Hepatocyte (in vitro differentiated cells): ENCODE data around the gene GRK3. TPM values are rescaled to one million over a fixed set of nuclear protein-coding genes. Genes with fewer than 3 reads are reported as not detected.
"Not testable (repeated sequence)": the region's sequence is repeated elsewhere in the genome, so short reads cannot be mapped to it uniquely, and the experiment has no call there.

Source experiments
- DNase-seq: peaks from one replicate; pipeline ENCODE4 v3.0.0-alpha.2; 2016; ENCODE audit warnings: low spot score
- H2AFZ ChIP-seq: fragments of 200-600 bp; sonication (generic); 2 replicates; pipeline ENCODE4 v1.6.0; 2016; ENCODE audit warnings: antibody characterized with exemption, mild to moderate bottlenecking
- H3K27ac ChIP-seq: fragments of 200-600 bp; sonication (generic); 2 replicates; pipeline ENCODE4 v1.5.1; 2016; ENCODE audit warnings: mild to moderate bottlenecking
- H3K27me3 ChIP-seq: fragments of 200-600 bp; sonication (generic); 2 replicates; pipeline ENCODE4 v1.6.1; 2016
- H3K36me3 ChIP-seq: fragments of 200-600 bp; sonication (generic); replicated peaks from 2 replicates; pipeline ENCODE4 v1.5.1; 2016; ENCODE audit warnings: low read depth; ENCODE audit not compliant: insufficient read depth
- H3K4me1 ChIP-seq: fragments of 200-600 bp; sonication (generic); 2 replicates; pipeline ENCODE4 v1.5.1; 2016; ENCODE audit warnings: mild to moderate bottlenecking, moderate library complexity; ENCODE audit not compliant: insufficient read depth
- H3K4me2 ChIP-seq: fragments of 200-600 bp; sonication (generic); 2 replicates; pipeline ENCODE4 v1.6.0; 2016
- H3K4me3 ChIP-seq: fragments of 200-600 bp; sonication (generic); 2 replicates; pipeline ENCODE4 v1.5.1; 2016; ENCODE audit warnings: mild to moderate bottlenecking
- H3K79me2 ChIP-seq: fragments of 200-600 bp; sonication (generic); 2 replicates; pipeline ENCODE4 v1.6.0; 2017; ENCODE audit warnings: mild to moderate bottlenecking
- H3K9me2 ChIP-seq: fragments of 200-600 bp; sonication (generic); replicated peaks from 2 replicates; pipeline ENCODE4 v1.6.0; 2017; ENCODE audit warnings: mild to moderate bottlenecking; ENCODE audit not compliant: insufficient read depth
- H3K9me3 ChIP-seq: fragments of 200-600 bp; sonication (generic); 2 replicates; pipeline ENCODE4 v1.5.1; 2016; ENCODE audit warnings: low read depth, mild to moderate bottlenecking
- H4K20me1 ChIP-seq: fragments of 200-600 bp; sonication (generic); 2 replicates; pipeline ENCODE4 v1.6.0; 2016; ENCODE audit warnings: mild to moderate bottlenecking; ENCODE audit not compliant: insufficient read depth, poor library complexity, severe bottlenecking
- EZH2 ChIP-seq: fragments of 200-600 bp; sonication (generic); IDR thresholded peaks from 2 replicates; pipeline ENCODE4 v1.6.1; 2016; ENCODE audit warnings: antibody characterized with exemption, mild to moderate bottlenecking, borderline replicate concordance
- EZH2phosphoT487 ChIP-seq: fragments of 200-600 bp; sonication (generic); IDR thresholded peaks from one replicate; pipeline ENCODE4 v1.6.1; 2018; ENCODE audit warnings: antibody characterized with exemption, mild to moderate bottlenecking, low read depth, moderate library complexity; ENCODE audit not compliant: unreplicated experiment, severe bottlenecking
- WGBS: methylation state at CpG from one replicate; pipeline ENCODE4 v1.1.6; 2016; ENCODE audit warnings: low lambda C conversion rate; ENCODE audit errors: missing lambda C conversion rate; 5-methylcytosine and 5-hydroxymethylcytosine counted together
- polyA plus RNA-seq: library from polyadenylated mRNA; unstranded; fragments of >200 nt; fragmentation: Nextera tagmentation; extraction: Ambion mirVana; gene quantifications from 2 replicates; pipeline ENCODE4 v1.2.1, GENCODE V29; 2016
- total RNA-seq: library from RNA; depleted of rRNA; stranded (reverse); fragments of >200 nt; gene quantifications from 2 replicates; pipeline ENCODE4 v1.2.3, GENCODE V29; 2014
- TF ChIP-seq, protein P1 (sequence below): fragments of 200-600 bp; sonication (generic); IDR thresholded peaks from 2 replicates; pipeline ENCODE4 v1.5.1; 2016; ENCODE audit warnings: antibody characterized with exemption, mild to moderate bottlenecking; ENCODE audit not compliant: poor library complexity

Gene GRK3
- total and polyA plus RNA-seq, 2 experiments from 2014 or later = 1.5 to 7.1 TPM

DNA sequence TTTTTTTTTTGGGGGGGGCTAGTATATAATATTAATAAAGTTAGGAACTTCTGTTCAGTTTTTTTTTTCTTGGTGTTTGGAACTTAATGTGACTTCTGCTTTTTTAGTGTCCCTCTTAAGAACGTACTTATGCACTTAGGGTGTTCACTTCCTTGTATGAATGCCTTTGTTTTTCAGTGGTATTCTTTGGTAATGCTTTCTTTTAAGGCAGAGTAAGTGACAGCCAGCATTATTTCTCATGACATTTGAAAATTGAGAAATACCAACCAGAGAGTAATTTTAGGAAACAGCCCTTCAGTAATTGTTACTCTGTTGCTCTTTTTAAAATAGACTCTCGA is 2.4 kb downstream of the GRK3 start:
- Histone ChIP-seq H4K20me1 (no peaks in the 10 kb centered on the region), H3K4me3 (no peak overlapping the region), H3K27ac (no peak overlapping the region), H3K79me2 (peaks cover 31% of the 10 kb centered on the region), H3K27me3 (no peaks in the 10 kb centered on the region), H3K9me2 (no peaks in the 10 kb centered on the region), H3K4me1 (peaks cover 4% of the 10 kb centered on the region), H2AFZ (no peak overlapping the region), H3K9me3 (no peaks in the 10 kb centered on the region), H3K4me2 (no peak overlapping the region), H3K36me3 (no peaks in the 10 kb centered on the region)
- no peak for DNase-seq
- TF ChIP-seq EZH2 (no peak), EZH2phosphoT487 (no peak)
- TF ChIP-seq, protein P1, sequence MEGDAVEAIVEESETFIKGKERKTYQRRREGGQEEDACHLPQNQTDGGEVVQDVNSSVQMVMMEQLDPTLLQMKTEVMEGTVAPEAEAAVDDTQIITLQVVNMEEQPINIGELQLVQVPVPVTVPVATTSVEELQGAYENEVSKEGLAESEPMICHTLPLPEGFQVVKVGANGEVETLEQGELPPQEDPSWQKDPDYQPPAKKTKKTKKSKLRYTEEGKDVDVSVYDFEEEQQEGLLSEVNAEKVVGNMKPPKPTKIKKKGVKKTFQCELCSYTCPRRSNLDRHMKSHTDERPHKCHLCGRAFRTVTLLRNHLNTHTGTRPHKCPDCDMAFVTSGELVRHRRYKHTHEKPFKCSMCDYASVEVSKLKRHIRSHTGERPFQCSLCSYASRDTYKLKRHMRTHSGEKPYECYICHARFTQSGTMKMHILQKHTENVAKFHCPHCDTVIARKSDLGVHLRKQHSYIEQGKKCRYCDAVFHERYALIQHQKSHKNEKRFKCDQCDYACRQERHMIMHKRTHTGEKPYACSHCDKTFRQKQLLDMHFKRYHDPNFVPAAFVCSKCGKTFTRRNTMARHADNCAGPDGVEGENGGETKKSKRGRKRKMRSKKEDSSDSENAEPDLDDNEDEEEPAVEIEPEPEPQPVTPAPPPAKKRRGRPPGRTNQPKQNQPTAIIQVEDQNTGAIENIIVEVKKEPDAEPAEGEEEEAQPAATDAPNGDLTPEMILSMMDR = no peak
- 80% methylated on average over 2 of the region's 2 CpGs for WGBS

GRCh38 chr22:25567251-25567675 is 2.8 kb downstream of the GRK3 start:
- TF ChIP-seq, protein P1 = peak; percentile 8
- TF ChIP-seq EZH2phosphoT487 = no peak
- H3K79me2 ChIP-seq = peaks cover 31% of the 10 kb centered on the region
- no peaks in the 10 kb centered on the region for H3K36me3 ChIP-seq
- no peaks in the 10 kb centered on the region for H4K20me1 ChIP-seq
- H3K9me3 ChIP-seq = no peaks in the 10 kb centered on the region
- no peaks in the 10 kb centered on the region for H3K27me3 ChIP-seq
- H3K27ac ChIP-seq = no peak overlapping the region
- H3K4me2 ChIP-seq = no peak overlapping the region
- H2AFZ ChIP-seq = no peak overlapping the region
- H3K4me1 ChIP-seq = peaks cover 4% of the 10 kb centered on the region
- H3K4me3 ChIP-seq = no peak overlapping the region
- DNase-seq = no peak
- H3K9me2 ChIP-seq = no peaks in the 10 kb centered on the region
- 81% methylated on average over 1 of the region's 1 CpG for WGBS

- not testable (repeated sequence) for H3K9me3 ChIP-seq, H3K9me2 ChIP-seq, H4K20me1 ChIP-seq, H2AFZ ChIP-seq, H3K36me3 ChIP-seq, H3K4me2 ChIP-seq, DNase-seq, H3K27ac ChIP-seq, H3K27me3 ChIP-seq, H3K4me1 ChIP-seq, H3K4me3 ChIP-seq
- peaks cover 39% of the 10 kb centered on the region for H3K79me2 ChIP-seq
- 57% methylated on average over 2 of the region's 2 CpGs for WGBS
Observed at GRCh38 chr22:25568066-25568465, 3.6 kb downstream of the GRK3 start.

DNA sequence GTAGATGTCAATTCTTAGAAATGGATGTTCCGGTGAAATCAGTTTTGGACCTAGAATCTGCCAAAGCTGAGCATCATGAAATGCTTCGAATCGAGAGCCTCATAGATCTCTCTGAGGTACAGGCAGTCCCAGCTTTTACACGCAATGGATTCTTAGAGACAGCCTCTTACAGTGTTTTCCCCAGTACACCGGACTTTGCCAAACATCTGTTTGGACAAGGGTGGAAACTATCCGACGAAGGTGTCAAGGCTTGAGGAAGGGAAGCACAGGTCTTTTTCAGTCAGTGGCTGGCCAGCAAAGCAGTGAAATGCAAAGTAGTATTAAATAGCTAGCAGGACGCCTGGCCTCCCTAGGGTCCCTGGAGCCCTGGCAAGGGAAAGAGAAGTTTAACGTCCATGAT is 4.9 kb downstream of the GRK3 start:
- no peaks in the 10 kb centered on the region for H3K9me2 ChIP-seq
- H4K20me1 ChIP-seq = no peaks in the 10 kb centered on the region
- H2AFZ ChIP-seq = no peak overlapping the region
- no peak overlapping the region for H3K4me3 ChIP-seq
- no peaks in the 10 kb centered on the region for H3K9me3 ChIP-seq
- peaks cover 48% of the 10 kb centered on the region for H3K79me2 ChIP-seq
- no peaks in the 10 kb centered on the region for H3K27me3 ChIP-seq
- H3K36me3 ChIP-seq = no peaks in the 10 kb centered on the region
- no peak for DNase-seq
- H3K4me1 ChIP-seq = no peaks in the 10 kb centered on the region
- WGBS = 83% methylated on average over 9 of the region's 9 CpGs
- H3K4me2 ChIP-seq = no peak overlapping the region
- H3K27ac ChIP-seq = no peak overlapping the region
- TF ChIP-seq EZH2phosphoT487 (no peak), EZH2 (no peak)
- TF ChIP-seq, protein P1 = no peak
